Trophoblast cell (in vitro differentiated cells and primary cell): ENCODE data around the gene SULF2.

Experiments
- DNase-seq, 2 donors: peaks; one replicate each; pipeline ENCODE4 v3.0.0-alpha.2; 2016
- H2AFZ ChIP-seq: 2 replicates; pipeline ENCODE4 v1.6.1; 2013; ENCODE audit warnings: low read length, moderate library complexity, mild to moderate bottlenecking; ENCODE audit not compliant: insufficient read depth, poor library complexity
- H2AK5ac ChIP-seq: 2 replicates; pipeline ENCODE4 v1.6.1; 2013; ENCODE audit warnings: mild to moderate bottlenecking, low read length
- H2BK120ac ChIP-seq: 2 replicates; pipeline ENCODE4 v1.6.1; 2013; ENCODE audit warnings: low read length, mild to moderate bottlenecking, moderate library complexity; ENCODE audit not compliant: insufficient read depth, poor library complexity
- H2BK12ac ChIP-seq: 2 replicates; pipeline ENCODE4 v1.6.1; 2013; ENCODE audit warnings: mild to moderate bottlenecking, low read length, moderate library complexity
- H2BK5ac ChIP-seq: 2 replicates; pipeline ENCODE4 v1.6.1; 2013; ENCODE audit warnings: low read length, low read depth, moderate library complexity, mild to moderate bottlenecking; ENCODE audit not compliant: poor library complexity
- H3K14ac ChIP-seq: 2 replicates; pipeline ENCODE4 v1.6.1; 2013; ENCODE audit warnings: mild to moderate bottlenecking, low read length
- H3K18ac ChIP-seq: 2 replicates; pipeline ENCODE4 v1.6.1; 2013; ENCODE audit warnings: mild to moderate bottlenecking, low read length
- H3K23ac ChIP-seq: 2 replicates; pipeline ENCODE4 v1.6.1; 2013; ENCODE audit warnings: low read length
- H3K27ac ChIP-seq: 2 replicates; pipeline ENCODE4 v1.5.1; 2013; ENCODE audit warnings: low read depth, mild to moderate bottlenecking, inconsistent platforms, low read length, moderate library complexity
- H3K27me3 ChIP-seq: 2 replicates; pipeline ENCODE4 v1.6.1; 2013; ENCODE audit warnings: inconsistent platforms, mild to moderate bottlenecking, low read length, moderate library complexity; ENCODE audit not compliant: insufficient read depth
- H3K36me3 ChIP-seq, 2 experiments: 1 replicate in 1 of 2; 2 replicates in 1 of 2; pipeline ENCODE4 v1.6.1; 2013; ENCODE audit warnings: low read length in 2 of 2, mild to moderate bottlenecking in 2 of 2, moderate library complexity in 1 of 2; ENCODE audit not compliant: insufficient read depth in 2 of 2, control insufficient read depth in 1 of 2
- H3K4ac ChIP-seq: 2 replicates; pipeline ENCODE4 v1.6.1; 2013; ENCODE audit warnings: low read depth, mild to moderate bottlenecking, low read length, moderate library complexity
- H3K4me1 ChIP-seq, 2 experiments: 1 replicate in 1 of 2; 2 replicates in 1 of 2; pipeline ENCODE4 v1.6.1; 2013; ENCODE audit warnings: low read length in 2 of 2, mild to moderate bottlenecking in 2 of 2, moderate library complexity in 1 of 2; ENCODE audit not compliant: insufficient read depth in 2 of 2, control insufficient read depth in 1 of 2
- H3K4me2 ChIP-seq: 2 replicates; pipeline ENCODE4 v1.6.1; 2013; ENCODE audit warnings: inconsistent platforms, mild to moderate bottlenecking, low read length, moderate library complexity
- H3K4me3 ChIP-seq: 2 replicates; pipeline ENCODE4 v1.5.1; 2013; ENCODE audit warnings: mild to moderate bottlenecking, low read depth, low read length, inconsistent platforms
- H3K79me1 ChIP-seq: one replicate; pipeline ENCODE4 v1.6.1; 2013; ENCODE audit warnings: low read length
- H3K79me2 ChIP-seq: 2 replicates; pipeline ENCODE4 v1.6.1; 2013; ENCODE audit warnings: low read length, mild to moderate bottlenecking; ENCODE audit not compliant: control insufficient read depth, insufficient read depth, poor library complexity
- H3K9ac ChIP-seq: 2 replicates; pipeline ENCODE4 v1.6.1; 2013; ENCODE audit warnings: mild to moderate bottlenecking, low read length
- H3K9me3 ChIP-seq: 2 replicates; pipeline ENCODE4 v1.6.1; 2013; ENCODE audit warnings: low read depth, mild to moderate bottlenecking, control low read depth, inconsistent platforms, low read length; ENCODE audit not compliant: insufficient read depth
- H4K12ac ChIP-seq: 2 replicates; pipeline ENCODE4 v1.6.1; 2013; ENCODE audit warnings: low read depth, mild to moderate bottlenecking, low read length, moderate library complexity
- H4K8ac ChIP-seq: 2 replicates; pipeline ENCODE4 v1.6.1; 2013; ENCODE audit warnings: low read depth, mild to moderate bottlenecking, low read length, moderate library complexity
- H4K91ac ChIP-seq: one replicate; pipeline ENCODE4 v1.6.1; 2013; ENCODE audit warnings: low read depth, mild to moderate bottlenecking, low read length, moderate library complexity
- WGBS: extraction: QIAGEN DNeasy Blood & Tissue Kit; methylation state at CpG from one replicate; pipeline ENCODE4 v1.1.7; 2013; ENCODE audit warnings: missing lambda C conversion rate; ENCODE audit not compliant: insufficient read length, insufficient coverage; ENCODE audit errors: extremely low coverage; 5-methylcytosine and 5-hydroxymethylcytosine counted together

The SULF2 gene

GRCh38 chr20:47768016-47768824 lies 17.1 kb downstream of the SULF2 start:
- WGBS: no CpG with 5 or more reads among the region's 16 CpGs
- H3K14ac ChIP-seq: no peak overlapping the region
- no peak overlapping the region for H4K91ac ChIP-seq
- H4K12ac ChIP-seq: no peak overlapping the region
- H3K23ac ChIP-seq: no peak overlapping the region
- no peaks in the 10 kb centered on the region for H3K36me3 ChIP-seq
- no peaks in the 10 kb centered on the region for H3K79me1 ChIP-seq
- H3K4me1 ChIP-seq: peaks cover 9 to 10% of the 10 kb centered on the region in 2 experiments
- peak overlapping the region; percentile 9 for H2AK5ac ChIP-seq
- no peak overlapping the region for H3K27ac ChIP-seq
- peak overlapping the region; percentile 41 for H3K9ac ChIP-seq
- H3K4ac ChIP-seq: no peak overlapping the region
- H2BK12ac ChIP-seq: no peak overlapping the region
- no peak overlapping the region for H2BK120ac ChIP-seq
- H2AFZ ChIP-seq: no peak overlapping the region
- H3K79me2 ChIP-seq: no peaks in the 10 kb centered on the region
- no peaks in the 10 kb centered on the region for H3K27me3 ChIP-seq
- no peak overlapping the region for H3K4me2 ChIP-seq
- peaks cover 10% of the 10 kb centered on the region for H3K9me3 ChIP-seq
- no peak overlapping the region for H4K8ac ChIP-seq
- no peak overlapping the region for H3K4me3 ChIP-seq
- peak in 1 of 2 donors; percentile 22 for DNase-seq
- no peak overlapping the region for H2BK5ac ChIP-seq
- no peak overlapping the region for H3K18ac ChIP-seq

- H4K91ac ChIP-seq: no peak overlapping the region
- no peak overlapping the region for H4K8ac ChIP-seq
- no peak overlapping the region for H3K14ac ChIP-seq
Measured at GRCh38 chr20:47765691-47766594, 19.3 kb downstream of the SULF2 start.

GRCh38 chr20:47765271-47765670 lies 20.0 kb downstream of the SULF2 start:
- DNase-seq: no peak
- Histone ChIP-seq H2AFZ (no peak overlapping the region), H3K23ac (no peak overlapping the region), H3K27ac (no peak overlapping the region), H3K4me1 (peaks cover 7 to 10% of the 10 kb centered on the region in 2 experiments), H2AK5ac (no peak overlapping the region), H3K18ac (no peak overlapping the region), H2BK5ac (no peak overlapping the region), H3K4me3 (no peak overlapping the region), H3K36me3 (no peaks in the 10 kb centered on the region), H4K91ac (no peak overlapping the region), H4K8ac (no peak overlapping the region), H3K27me3 (no peaks in the 10 kb centered on the region), H3K4me2 (no peak overlapping the region), H2BK12ac (no peak overlapping the region), H3K79me1 (no peaks in the 10 kb centered on the region), H3K14ac (no peak overlapping the region), H4K12ac (no peak overlapping the region), H3K4ac (no peak overlapping the region), H3K9ac (no peak overlapping the region), H3K9me3 (peaks cover 4% of the 10 kb centered on the region), H2BK120ac (no peak overlapping the region), H3K79me2 (no peaks in the 10 kb centered on the region)
- no CpG with 5 or more reads among the region's 7 CpGs for WGBS

More at GRCh38 chr20:47765691-47766594, 19.3 kb downstream of the SULF2 start:
- Histone ChIP-seq H3K4me2 (no peak overlapping the region), H2AFZ (no peak overlapping the region), H3K36me3 (no peaks in the 10 kb centered on the region), H3K27me3 (no peaks in the 10 kb centered on the region), H4K12ac (no peak overlapping the region), H3K4me3 (no peak overlapping the region), H3K9me3 (peaks cover 9% of the 10 kb centered on the region), H3K27ac (peak overlapping the region; percentile 43), H3K18ac (peak overlapping the region; percentile 16), H2BK12ac (peak overlapping the region; percentile 35), H3K4me1 (peaks cover 9 to 10% of the 10 kb centered on the region in 2 experiments), H3K79me2 (no peaks in the 10 kb centered on the region), H2BK120ac (peak overlapping the region; percentile 27), H3K23ac (no peak overlapping the region), H2BK5ac (peak overlapping the region; percentile 65), H2AK5ac (no peak overlapping the region), H3K9ac (no peak overlapping the region), H3K79me1 (no peaks in the 10 kb centered on the region), H3K4ac (no peak overlapping the region)
- no peak for DNase-seq
- WGBS: no CpG with 5 or more reads among the region's 4 CpGs

GRCh38 chr20:47764154-47764733 lies 21.0 kb downstream of the SULF2 start:
- DNase-seq: peak; percentile 13 to 66
- no peaks in the 10 kb centered on the region for H3K27me3 ChIP-seq
- no peak overlapping the region for H2AK5ac ChIP-seq

More at GRCh38 chr20:47764154-47764733, 21.0 kb downstream of the SULF2 start:
- no peak overlapping the region for H2BK5ac ChIP-seq
- no peak overlapping the region for H2BK12ac ChIP-seq
- H3K4ac ChIP-seq: no peak overlapping the region
- H3K9me3 ChIP-seq: peaks cover 4% of the 10 kb centered on the region
- H3K23ac ChIP-seq: no peak overlapping the region
- H2AFZ ChIP-seq: no peak overlapping the region
- WGBS: no CpG with 5 or more reads among the region's 8 CpGs
- no peaks in the 10 kb centered on the region for H3K36me3 ChIP-seq
- H2BK120ac ChIP-seq: no peak overlapping the region
- no peak overlapping the region for H3K18ac ChIP-seq
- H3K4me3 ChIP-seq: no peak overlapping the region
- H3K27ac ChIP-seq: no peak overlapping the region
- H3K4me1 ChIP-seq: peaks cover 7 to 10% of the 10 kb centered on the region in 2 experiments
- no peak overlapping the region for H4K91ac ChIP-seq
- H3K79me1 ChIP-seq: no peaks in the 10 kb centered on the region
- no peak overlapping the region for H3K9ac ChIP-seq
- no peak overlapping the region for H3K4me2 ChIP-seq
- no peak overlapping the region for H3K14ac ChIP-seq
- no peak overlapping the region for H4K12ac ChIP-seq
- H3K79me2 ChIP-seq: no peaks in the 10 kb centered on the region
- H4K8ac ChIP-seq: no peak overlapping the region
